Panc1 (cell line): Measurements from ENCODE around the gene ZFYVE28.

ENCODE experiments used
- CTCF ChIP-seq: fragments of 450-650 bp; IDR thresholded peaks from 2 replicates; pipeline ENCODE4 v1.5.1; 2017; ENCODE audit warnings: mild to moderate bottlenecking
- POLR2AphosphoS5 ChIP-seq: IDR thresholded peaks from 2 replicates; pipeline ENCODE4 v1.6.1; 2012; ENCODE audit warnings: mild to moderate bottlenecking, low read depth, low read length, moderate library complexity
- REST ChIP-seq, 2 experiments: IDR thresholded peaks; 2 replicates each; pipeline ENCODE4 v1.6.1; 2011 to 2012; ENCODE audit warnings: low read depth in 2 of 2, control low read depth in 1 of 2, low read length in 1 of 2, mild to moderate bottlenecking in 1 of 2, moderate library complexity in 1 of 2; ENCODE audit not compliant: insufficient read depth in 1 of 2
- SIN3A ChIP-seq: IDR thresholded peaks from 2 replicates; pipeline ENCODE4 v1.6.1; 2012; ENCODE audit warnings: low read depth, mild to moderate bottlenecking, low read length, moderate library complexity, borderline replicate concordance; ENCODE audit not compliant: insufficient read depth
- TCF7L2 ChIP-seq: IDR thresholded peaks from 2 replicates; pipeline ENCODE4 v1.6.1; 2011; ENCODE audit warnings: mild to moderate bottlenecking, low read depth, low read length, inconsistent platforms

- no peak for TF ChIP-seq POLR2AphosphoS5
- TF ChIP-seq CTCF = no peak
- TF ChIP-seq REST (IDR thresholded peaks at IDR 0.05; ENCODE audit: insufficient read depth in 1 of 2, low read depth in 2 of 2, low read length in 1 of 2) = no peak
- no peak for TF ChIP-seq TCF7L2
- no peak for TF ChIP-seq SIN3A
These were observed 65.0 kb downstream of the ZFYVE28 start for GRCh38 chr4:2353222-2354107.
